ENCODE data around the gene CALHM2. TPM values are rescaled to one million over a fixed set of nuclear protein-coding genes. Genes with fewer than 3 reads are reported as not detected.
A peak's percentile ranks its signal among the peaks of the same experiment; 100 is the strongest.

CALHM2 gene
- total and polyA plus RNA-seq, 2 of the 4 experiments (the other 2 are of a cell fraction): 2.5 to 7.9 TPM

GRCh38 chr10:103501186-103501585 is 49.0 kb upstream of the CALHM2 start:
- H3K9me3 ChIP-seq (ENCODE audit: control insufficient read depth, insufficient read depth, low read length): no peaks in the 10 kb centered on the region
- H2BK5ac ChIP-seq (ENCODE audit: low read depth, low read length, poor library complexity, severe bottlenecking): no peak overlapping the region
- H3K18ac ChIP-seq (ENCODE audit: low read depth, low read length): no peak overlapping the region
- ChIA-PET POLR2A (ENCODE audit: unreplicated experiment) (no interaction called here), CTCF (no interaction called here)
- no peak overlapping the region for H3K4me2 ChIP-seq (ENCODE audit: low read depth, low read length)
- H2AK9ac ChIP-seq (replicated peaks; ENCODE audit: low read depth, low read length, poor library complexity): no peak overlapping the region
- H2BK15ac ChIP-seq (ENCODE audit: low read depth, low read length): no peak overlapping the region
- H2BK120ac ChIP-seq (ENCODE audit: low read depth, low read length): no peak overlapping the region
- H3K36me3 ChIP-seq (ENCODE audit: control insufficient read depth, insufficient read depth, low read length): no peaks in the 10 kb centered on the region
- intact Hi-C loops (cut with micrococcal nuclease) (no loop called here), in situ Hi-C loops (cut with MboI; ENCODE audit: low sequenced_read_pairs) (no loop called here), dilution Hi-C loops (cut with HindIII; ENCODE audit: low sequenced_read_pairs, unreplicated experiment) (no loop called here)
- no peak for ATAC-seq (ENCODE audit: low read depth)
- no peak overlapping the region for H3K27ac ChIP-seq (ENCODE audit: insufficient read depth, low read length)
- no peak overlapping the region for H3K4me3 ChIP-seq (ENCODE audit: insufficient read depth, low read depth, low read length)
- no peaks in the 10 kb centered on the region for H3K79me1 ChIP-seq (ENCODE audit: low read depth in 1 of 2, low read length in 2 of 2)
- no peak overlapping the region for H3K14ac ChIP-seq (replicated peaks; ENCODE audit: low read depth, low read length)
- H3K56ac ChIP-seq (ENCODE audit: extremely low read depth, insufficient read depth, low read length): no peak overlapping the region
- H2AFZ ChIP-seq (replicated peaks; ENCODE audit: low read length, poor library complexity): no peak overlapping the region
- no peak overlapping the region for H4K5ac ChIP-seq (ENCODE audit: low read depth, low read length)
- H4K8ac ChIP-seq (ENCODE audit: low read depth in 2 of 2, low read length in 2 of 2): no peak overlapping the region
- H2BK20ac ChIP-seq (ENCODE audit: low read depth, low read length): no peak overlapping the region
- no peak overlapping the region for H3K9ac ChIP-seq (ENCODE audit: low read depth, low read length)
- peak overlapping the region; percentile 33; the same call in 1 of the 2 replicates for H3K23ac ChIP-seq (ENCODE audit: low read depth, low read length)
- H4K91ac ChIP-seq (ENCODE audit: insufficient read depth, low read depth, low read length): no peak overlapping the region
- 0 out of 2 replicates have a peak, but pooled peaks cover 2% of the 10 kb centered on the region for H3K4me1 ChIP-seq (ENCODE audit: control insufficient read depth, insufficient read depth, low read length)
- H2AK5ac ChIP-seq (ENCODE audit: low read depth, low read length): no peak overlapping the region
- H4K20me1 ChIP-seq (ENCODE audit: insufficient read depth, low read length): peaks cover 34% of the 10 kb centered on the region; the same call in 1 of the 2 replicates
- WGBS, 2 experiments (ENCODE audit: extremely low coverage in 2 of 2, insufficient read length in 1 of 2): 74% methylated on average over 3 of the region's 3 CpGs; no CpG with 5 or more reads in 1 of the 2 experiments
- TF ChIP-seq POLR2A (IDR thresholded peaks at IDR 0.05; ENCODE audit: low read depth, low read length) (no peak), CEBPB (IDR thresholded peaks at IDR 0.05; ENCODE audit: low read depth, low read length) (no peak), ELK1 (IDR thresholded peaks at IDR 0.05; ENCODE audit: borderline replicate concordance, low read depth, low read length) (no peak), FOS (IDR thresholded peaks at IDR 0.05; ENCODE audit: low read depth, low read length) (no peak), MAFK (IDR thresholded peaks at IDR 0.05; ENCODE audit: low read depth, low read length) (no peak), RAD21 (IDR thresholded peaks at IDR 0.05; ENCODE audit: low read length) (no peak), CHD1 (IDR thresholded peaks at IDR 0.05; ENCODE audit: low read depth, low read length) (no peak), RCOR1 (IDR thresholded peaks at IDR 0.05; ENCODE audit: insufficient replicate concordance, low read length) (no peak), MXI1 (IDR thresholded peaks at IDR 0.05; ENCODE audit: borderline replicate concordance, low read depth, low read length) (no peak), SMC3 (IDR thresholded peaks at IDR 0.05; ENCODE audit: low read depth, low read length) (no peak), NFE2L2 (IDR thresholded peaks at IDR 0.05; ENCODE audit: low read depth, low read length) (no peak)
- TF ChIP-seq, protein P1, sequence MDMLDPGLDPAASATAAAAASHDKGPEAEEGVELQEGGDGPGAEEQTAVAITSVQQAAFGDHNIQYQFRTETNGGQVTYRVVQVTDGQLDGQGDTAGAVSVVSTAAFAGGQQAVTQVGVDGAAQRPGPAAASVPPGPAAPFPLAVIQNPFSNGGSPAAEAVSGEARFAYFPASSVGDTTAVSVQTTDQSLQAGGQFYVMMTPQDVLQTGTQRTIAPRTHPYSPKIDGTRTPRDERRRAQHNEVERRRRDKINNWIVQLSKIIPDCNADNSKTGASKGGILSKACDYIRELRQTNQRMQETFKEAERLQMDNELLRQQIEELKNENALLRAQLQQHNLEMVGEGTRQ (IDR thresholded peaks at IDR 0.05; ENCODE audit: low read depth, low read length): no peak
- peaks cover 72% of the 10 kb centered on the region for H3K27me3 ChIP-seq (ENCODE audit: control insufficient read depth, insufficient read depth, low read length)
- no TSS peak for BruUV-seq (replicated peaks)
- H3K9me1 ChIP-seq (ENCODE audit: insufficient read depth, low read length): no peaks in the 10 kb centered on the region; the same call in 1 of the 2 replicates
- H3K4ac ChIP-seq (ENCODE audit: low read depth, low read length): no peak overlapping the region
- no peak for DNase-seq
